ENCODE results near the gene VRK2.

DNA sequence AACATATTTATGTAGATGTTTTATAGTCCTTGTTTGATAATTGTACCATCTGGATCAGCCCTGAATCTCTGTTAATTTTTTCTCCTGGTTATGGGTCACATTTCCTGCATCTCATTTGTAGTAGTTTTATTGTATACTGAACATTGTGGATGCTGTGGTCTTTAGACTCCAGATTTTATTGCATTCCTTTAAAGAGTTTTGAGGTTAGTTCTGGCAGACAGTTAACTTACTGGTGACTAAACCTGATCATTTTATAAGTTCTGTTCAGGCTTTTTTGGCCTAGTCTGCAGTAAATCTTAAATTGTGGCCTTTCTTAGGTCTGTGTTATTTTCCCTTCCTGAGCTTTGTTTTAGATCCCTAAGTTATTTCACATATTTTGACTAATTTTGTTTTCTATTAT, 110.2 kb downstream of the VRK2 start:
- TF ChIP-seq POLR2AphosphoS5 (IDR thresholded peaks at IDR 0.05) (no peak), EZH2 (IDR thresholded peaks at IDR 0.05; ENCODE audit: borderline replicate concordance, insufficient read depth, low read length, poor library complexity, severe bottlenecking) (no peak), TAF1 (IDR thresholded peaks at IDR 0.05; ENCODE audit: low read depth) (no peak), EP300 (conservative IDR thresholded peaks at IDR 0.05; ENCODE audit: poor library complexity, severe bottlenecking) (no peak)
- TF ChIP-seq, protein P1, sequence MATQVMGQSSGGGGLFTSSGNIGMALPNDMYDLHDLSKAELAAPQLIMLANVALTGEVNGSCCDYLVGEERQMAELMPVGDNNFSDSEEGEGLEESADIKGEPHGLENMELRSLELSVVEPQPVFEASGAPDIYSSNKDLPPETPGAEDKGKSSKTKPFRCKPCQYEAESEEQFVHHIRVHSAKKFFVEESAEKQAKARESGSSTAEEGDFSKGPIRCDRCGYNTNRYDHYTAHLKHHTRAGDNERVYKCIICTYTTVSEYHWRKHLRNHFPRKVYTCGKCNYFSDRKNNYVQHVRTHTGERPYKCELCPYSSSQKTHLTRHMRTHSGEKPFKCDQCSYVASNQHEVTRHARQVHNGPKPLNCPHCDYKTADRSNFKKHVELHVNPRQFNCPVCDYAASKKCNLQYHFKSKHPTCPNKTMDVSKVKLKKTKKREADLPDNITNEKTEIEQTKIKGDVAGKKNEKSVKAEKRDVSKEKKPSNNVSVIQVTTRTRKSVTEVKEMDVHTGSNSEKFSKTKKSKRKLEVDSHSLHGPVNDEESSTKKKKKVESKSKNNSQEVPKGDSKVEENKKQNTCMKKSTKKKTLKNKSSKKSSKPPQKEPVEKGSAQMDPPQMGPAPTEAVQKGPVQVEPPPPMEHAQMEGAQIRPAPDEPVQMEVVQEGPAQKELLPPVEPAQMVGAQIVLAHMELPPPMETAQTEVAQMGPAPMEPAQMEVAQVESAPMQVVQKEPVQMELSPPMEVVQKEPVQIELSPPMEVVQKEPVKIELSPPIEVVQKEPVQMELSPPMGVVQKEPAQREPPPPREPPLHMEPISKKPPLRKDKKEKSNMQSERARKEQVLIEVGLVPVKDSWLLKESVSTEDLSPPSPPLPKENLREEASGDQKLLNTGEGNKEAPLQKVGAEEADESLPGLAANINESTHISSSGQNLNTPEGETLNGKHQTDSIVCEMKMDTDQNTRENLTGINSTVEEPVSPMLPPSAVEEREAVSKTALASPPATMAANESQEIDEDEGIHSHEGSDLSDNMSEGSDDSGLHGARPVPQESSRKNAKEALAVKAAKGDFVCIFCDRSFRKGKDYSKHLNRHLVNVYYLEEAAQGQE (IDR thresholded peaks at IDR 0.05; ENCODE audit: borderline replicate concordance): no peak
- TF ChIP-seq, protein P2, sequence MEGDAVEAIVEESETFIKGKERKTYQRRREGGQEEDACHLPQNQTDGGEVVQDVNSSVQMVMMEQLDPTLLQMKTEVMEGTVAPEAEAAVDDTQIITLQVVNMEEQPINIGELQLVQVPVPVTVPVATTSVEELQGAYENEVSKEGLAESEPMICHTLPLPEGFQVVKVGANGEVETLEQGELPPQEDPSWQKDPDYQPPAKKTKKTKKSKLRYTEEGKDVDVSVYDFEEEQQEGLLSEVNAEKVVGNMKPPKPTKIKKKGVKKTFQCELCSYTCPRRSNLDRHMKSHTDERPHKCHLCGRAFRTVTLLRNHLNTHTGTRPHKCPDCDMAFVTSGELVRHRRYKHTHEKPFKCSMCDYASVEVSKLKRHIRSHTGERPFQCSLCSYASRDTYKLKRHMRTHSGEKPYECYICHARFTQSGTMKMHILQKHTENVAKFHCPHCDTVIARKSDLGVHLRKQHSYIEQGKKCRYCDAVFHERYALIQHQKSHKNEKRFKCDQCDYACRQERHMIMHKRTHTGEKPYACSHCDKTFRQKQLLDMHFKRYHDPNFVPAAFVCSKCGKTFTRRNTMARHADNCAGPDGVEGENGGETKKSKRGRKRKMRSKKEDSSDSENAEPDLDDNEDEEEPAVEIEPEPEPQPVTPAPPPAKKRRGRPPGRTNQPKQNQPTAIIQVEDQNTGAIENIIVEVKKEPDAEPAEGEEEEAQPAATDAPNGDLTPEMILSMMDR (IDR thresholded peaks at IDR 0.05; ENCODE audit: poor library complexity, severe bottlenecking): no peak
